Activated CD4-positive, alpha-beta T cell treated with anti-CD3 and anti-CD28 coated beads for 36 hours (primary cell): ENCODE data around the gene ATXN7L3. TPM values are rescaled to one million over a fixed set of nuclear protein-coding genes. Genes with fewer than 3 reads are reported as not detected.
"Not testable (repeated sequence)": the region's sequence is repeated elsewhere in the genome, so short reads cannot be mapped to it uniquely, and the experiment has no call there.

ENCODE experiments used
- ATAC-seq: fragments of 200-7000 bp; cut with Tn5 transposase; one replicate; pipeline ENCODE4 v1.10.0; 2021; ENCODE audit warnings: mild to moderate bottlenecking, moderate library complexity
- CTCF ChIA-PET: fragments of 350-600 bp; sonication (Branson Sonifier 250); formaldehyde crosslinking; loops from one replicate; lab custom pipeline; 2021; ENCODE audit warnings: antibody characterized with exemption; lab: Charles Lee
- POLR2A ChIA-PET: fragments of 350-600 bp; sonication (Branson Sonifier 250); formaldehyde crosslinking; loops from one replicate; lab custom pipeline; 2021; ENCODE audit warnings: antibody characterized with exemption, inconsistent platforms; lab: Charles Lee
- DNase-seq: peaks from one replicate; pipeline ENCODE4 v3.0.0-alpha.2; 2020
- H3K27ac Mint-ChIP-seq: one replicate; pipeline ENCODE4 v1.8.0; 2021; ENCODE audit warnings: mixed read lengths
- H3K27me3 Mint-ChIP-seq: one replicate; pipeline ENCODE4 v1.8.0; 2021; ENCODE audit warnings: mixed read lengths
- H3K36me3 Mint-ChIP-seq: one replicate; pipeline ENCODE4 v1.8.0; 2021; ENCODE audit warnings: low read depth, mixed read lengths
- H3K4me1 Mint-ChIP-seq: one replicate; pipeline ENCODE4 v1.8.0; 2021; ENCODE audit warnings: mixed read lengths
- H3K4me3 Mint-ChIP-seq: one replicate; pipeline ENCODE4 v1.8.0; 2021; ENCODE audit warnings: mild to moderate bottlenecking, moderate library complexity, mixed read lengths
- H3K9me3 Mint-ChIP-seq: one replicate; pipeline ENCODE4 v1.8.0; 2021; ENCODE audit warnings: low read depth, mixed read lengths
- intact Hi-C, 2 experiments: fragments of 100-400 bp; cut with DNase I in 1 of 2; cut with micrococcal nuclease in 1 of 2; formaldehyde crosslinking; loops; one replicate each; pipeline versions ENCODE4 v1.14.2 to v1.15.1; 2022 to 2024; cut with DNase I, micrococcal nuclease
- microRNA-seq: library from miRNA; unstranded; fragments of <30 nt; microRNA quantifications from one replicate; pipeline ENCODE4 v1.2.0, GENCODE V29; 2021; ENCODE audit warnings: borderline replicate concordance
- total RNA-seq, 2 experiments: library from RNA; stranded (reverse); gene quantifications; one replicate each; pipeline ENCODE4 v1.2.3, GENCODE V29; 2021

ATXN7L3 gene
- total RNA-seq, 2 experiments from 2014 or later: 66.3 to 70.6 TPM

DNA sequence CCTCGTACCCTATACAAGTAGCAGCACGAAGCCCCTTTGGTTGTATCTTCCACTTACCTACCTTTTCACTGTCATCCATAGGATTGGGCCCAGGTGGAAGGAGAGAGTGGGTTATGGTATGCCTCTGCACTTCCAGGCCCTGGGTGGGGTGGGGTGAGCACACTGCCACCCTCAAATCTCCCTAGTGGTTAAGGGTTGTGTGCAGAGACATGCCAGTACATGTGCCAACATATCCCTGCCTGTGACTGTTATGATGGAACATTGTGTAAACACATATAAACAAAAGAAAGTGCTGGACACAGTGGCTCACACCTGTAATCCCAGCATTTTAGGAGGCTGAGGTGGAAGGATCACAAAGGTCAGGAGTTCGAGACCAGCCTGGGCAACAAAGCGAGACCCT, 46.8 kb downstream of the ATXN7L3 start:
- ChIA-PET CTCF (no interaction called here), POLR2A (no interaction called here)
- no peaks in the 10 kb centered on the region for H3K9me3 Mint-ChIP-seq
- no peak for ATAC-seq
- peaks cover 33% of the 10 kb centered on the region for H3K36me3 Mint-ChIP-seq
- intact Hi-C loops: no loop called here
- no peaks in the 10 kb centered on the region for H3K27me3 Mint-ChIP-seq
- H3K27ac Mint-ChIP-seq: no peak overlapping the region
- H3K4me1 Mint-ChIP-seq: no peaks in the 10 kb centered on the region
- no peak overlapping the region for H3K4me3 Mint-ChIP-seq
- DNase-seq: no peak

- H3K36me3 Mint-ChIP-seq: peaks cover 44% of the 10 kb centered on the region
- no peak overlapping the region for H3K27ac Mint-ChIP-seq
- ATAC-seq: no peak
- intact Hi-C loops: no loop called here
- CTCF ChIA-PET: interaction anchor here (0.8 to 2.7 kb wide), 11 partner anchors 8 to 251 kb away, joined by 3 to 15 read pairs (median 4); partner anchors contain the start of genes FAM171A2 and HDAC5
- no peak for DNase-seq
- no peak overlapping the region for H3K4me3 Mint-ChIP-seq
- POLR2A ChIA-PET: interaction anchor here (1.1 kb wide), 1 partner anchor 65 kb away, joined by 9 read pairs; no protein-coding TSS in a partner anchor
- H3K9me3 Mint-ChIP-seq: no peaks in the 10 kb centered on the region
- H3K27me3 Mint-ChIP-seq: no peaks in the 10 kb centered on the region
- H3K4me1 Mint-ChIP-seq: no peaks in the 10 kb centered on the region
These were observed 49.8 kb downstream of the ATXN7L3 start for GRCh38 chr17:44149750-44150329.

DNA sequence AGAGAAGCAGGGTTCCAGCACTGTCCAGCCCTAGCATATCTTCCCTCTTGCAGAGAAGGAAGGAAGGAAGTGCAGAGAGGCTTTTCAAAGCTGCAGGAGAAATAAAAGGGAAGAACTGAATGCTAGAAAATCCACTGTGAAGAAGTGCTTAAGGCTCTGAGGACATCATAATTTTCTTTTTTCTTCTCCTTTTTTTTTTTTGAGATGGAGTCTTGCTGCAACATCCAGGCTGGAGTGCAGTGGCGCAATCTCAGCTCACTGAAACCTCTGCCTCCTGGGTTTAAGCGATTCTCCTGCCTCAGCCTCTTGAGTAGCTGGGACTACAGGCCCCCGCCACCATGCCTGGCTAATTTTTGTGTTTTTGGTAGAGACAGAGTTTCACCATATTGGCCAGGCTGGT, 50.6 kb downstream of the ATXN7L3 start:
- H3K9me3 Mint-ChIP-seq, H3K27me3 Mint-ChIP-seq, H3K4me3 Mint-ChIP-seq, ATAC-seq, H3K4me1 Mint-ChIP-seq, intact Hi-C loops, H3K27ac Mint-ChIP-seq, DNase-seq: not testable (repeated sequence)
- CTCF ChIA-PET: interaction anchor here (0.8 to 1.1 kb wide), 3 partner anchors 10 to 25 kb away, joined by 4 read pairs; partner anchors contain the start of gene HDAC5
- H3K36me3 Mint-ChIP-seq: peaks cover 42% of the 10 kb centered on the region
- POLR2A ChIA-PET: interaction anchor here (0.6 to 0.9 kb wide), 2 partner anchors 25 to 58 kb away, joined by 3 read pairs; partner anchors contain the start of gene HDAC5

GRCh38 chr17:44147812-44148211, 51.9 kb downstream of the ATXN7L3 start:
- ATAC-seq (no peak), DNase-seq (no peak)
- no peak overlapping the region for H3K4me3 Mint-ChIP-seq
- intact Hi-C loops: no loop called here
- POLR2A ChIA-PET: no interaction called here
- H3K9me3 Mint-ChIP-seq: no peaks in the 10 kb centered on the region
- peaks cover under 1% of the 10 kb centered on the region for H3K4me1 Mint-ChIP-seq
- H3K27me3 Mint-ChIP-seq: no peaks in the 10 kb centered on the region
- CTCF ChIA-PET: interaction anchor here (0.6 kb wide), 1 partner anchor 423 kb away, joined by 3 read pairs; no protein-coding TSS in a partner anchor
- peaks cover 40% of the 10 kb centered on the region for H3K36me3 Mint-ChIP-seq
- no peak overlapping the region for H3K27ac Mint-ChIP-seq

- Mint-ChIP-seq H3K4me3 (no peak overlapping the region), H3K4me1 (peaks cover 5% of the 10 kb centered on the region), H3K36me3 (peaks cover 38% of the 10 kb centered on the region), H3K27me3 (no peaks in the 10 kb centered on the region), H3K27ac (no peak overlapping the region), H3K9me3 (no peaks in the 10 kb centered on the region)
- intact Hi-C loops: no loop called here
- DNase-seq (no peak), ATAC-seq (no peak)
- ChIA-PET POLR2A (interaction anchor here (0.7 kb wide), 1 partner anchor 103 kb away, joined by 3 read pairs; no protein-coding TSS in a partner anchor), CTCF (interaction anchor here (0.6 to 1.5 kb wide), 4 partner anchors 13 to 1107 kb away, joined by 4 to 6 read pairs (median 5); no protein-coding TSS in a partner anchor)
These were observed 53.0 kb downstream of the ATXN7L3 start for GRCh38 chr17:44146375-44147346.

GRCh38 chr17:44144966-44145739, 54.5 kb downstream of the ATXN7L3 start:
- no peak for ATAC-seq
- ChIA-PET CTCF (interaction anchor here (0.9 to 1.9 kb wide), 3 partner anchors 23 to 102 kb away, joined by 3 to 7 read pairs (median 4); no protein-coding TSS in a partner anchor), POLR2A (no interaction called here)
- H3K36me3 Mint-ChIP-seq: peaks cover 33% of the 10 kb centered on the region
- H3K9me3 Mint-ChIP-seq: no peaks in the 10 kb centered on the region
- H3K4me3 Mint-ChIP-seq: no peak overlapping the region
- intact Hi-C loops: loop anchor here in 1 of 2 experiments (5.0 kb wide), 2 partner anchors 357 to 917 kb away; partner anchors contain the start of genes GPATCH8 and NMT1
- no peak for DNase-seq
- peaks cover 9% of the 10 kb centered on the region for H3K4me1 Mint-ChIP-seq
- H3K27ac Mint-ChIP-seq: no peak overlapping the region
- no peaks in the 10 kb centered on the region for H3K27me3 Mint-ChIP-seq

GRCh38 chr17:44143921-44144320, 55.8 kb downstream of the ATXN7L3 start:
- not testable (repeated sequence) for H3K4me3 Mint-ChIP-seq, H3K4me1 Mint-ChIP-seq, ATAC-seq, DNase-seq, H3K27me3 Mint-ChIP-seq, H3K27ac Mint-ChIP-seq, H3K9me3 Mint-ChIP-seq
- ChIA-PET POLR2A (interaction anchor here (0.7 to 1.0 kb wide), 3 partner anchors 23 to 81 kb away, joined by 3 to 7 read pairs (median 7); no protein-coding TSS in a partner anchor), CTCF (interaction anchor here (0.8 to 2.1 kb wide), 3 partner anchors 24 to 298 kb away, joined by 4 to 8 read pairs (median 7); no protein-coding TSS in a partner anchor)
- intact Hi-C loops: loop anchor here in 1 of 2 experiments (5.0 kb wide), 2 partner anchors 358 to 918 kb away; partner anchors contain the start of genes GPATCH8 and NMT1
- peaks cover 26% of the 10 kb centered on the region for H3K36me3 Mint-ChIP-seq

Small RNA genes lying within 50 kb of the gene (microRNA-seq; reads per million reads assigned to microRNA genes)
- 1.1 reads per million for gene MIR6782

Other genes with a start within 250 kb of the ATXN7L3 start
- not detected for gene PYY, start 245.9 kb downstream of the ATXN7L3 start, total RNA-seq
- 1 to 10 TPM; 1.3 to 1.5 TPM for gene NAGS, start 195.3 kb downstream of the ATXN7L3 start, total RNA-seq
- 10 to 100 TPM; 17.6 to 22.7 TPM for gene TMEM101, start 184.9 kb downstream of the ATXN7L3 start, total RNA-seq
- gene LSM12, start 133.2 kb downstream of the ATXN7L3 start, total RNA-seq: 100 to 1,000 TPM in 1 of 2 experiments, 10 to 100 TPM in 1; 93.1 to 102 TPM
- gene G6PC3, start 129.1 kb downstream of the ATXN7L3 start, total RNA-seq: 10 to 100 TPM; 21.3 to 22.0 TPM
- 10 to 100 TPM; 16.5 to 22.0 TPM for gene HDAC5, start 76.2 kb downstream of the ATXN7L3 start, total RNA-seq
- 10 to 100 TPM; 17.1 to 23.3 TPM for gene HROB, start 58.0 kb downstream of the ATXN7L3 start, total RNA-seq
- under 1 TPM; 0.14 TPM for gene ASB16, start 29.2 kb downstream of the ATXN7L3 start, total RNA-seq
- 10 to 100 TPM; 19.8 to 20.3 TPM for gene TMUB2, start 12.9 kb downstream of the ATXN7L3 start, total RNA-seq
- gene UBTF, start 19.8 kb upstream of the ATXN7L3 start, total RNA-seq: 100 to 1,000 TPM; 127 to 162 TPM
- not detected for gene SLC4A1, start 68.3 kb upstream of the ATXN7L3 start, total RNA-seq
- under 1 TPM in 1 of 2 experiments, not detected in 1; 0.11 TPM for gene RUNDC3A, start 108.7 kb upstream of the ATXN7L3 start, total RNA-seq
- gene SLC25A39, start 124.9 kb upstream of the ATXN7L3 start, total RNA-seq: 100 to 1,000 TPM; 127 to 129 TPM
- gene GRN, start 145.4 kb upstream of the ATXN7L3 start, total RNA-seq: 10 to 100 TPM; 35.4 to 68.0 TPM
- under 1 TPM; 0.18 to 0.32 TPM for gene FAM171A2, start 164.0 kb upstream of the ATXN7L3 start, total RNA-seq
- 1 to 10 TPM; 1.6 to 1.7 TPM for gene ITGA2B, start 189.8 kb upstream of the ATXN7L3 start, total RNA-seq